Neural cell (in vitro differentiated cells): ENCODE data around the gene L1CAM. TPM values are rescaled to one million over a fixed set of nuclear protein-coding genes. Genes with fewer than 3 reads are reported as not detected.

ENCODE experiments used
- H2AFZ ChIP-seq: fragments of 200-600, 300-800 bp; sonication (generic), shearing (Covaris generic); 2 replicates; pipeline ENCODE4 v1.6.0; 2014; ENCODE audit warnings: low read depth, mild to moderate bottlenecking, antibody characterized with exemption, low read length, moderate library complexity
- H3F3A ChIP-seq: fragments of 200-600 bp; shearing (Covaris generic); 2 replicates; pipeline ENCODE4 v1.6.1; 2016; ENCODE audit warnings: mild to moderate bottlenecking, moderate library complexity, mixed read lengths, antibody characterized with exemption, low read length; ENCODE audit not compliant: insufficient read depth, poor library complexity, severe bottlenecking
- H3K27ac ChIP-seq: fragments of 200-600, 300-800 bp; sonication (generic), shearing (Covaris generic); 2 replicates; pipeline ENCODE4 v1.5.1; 2014; ENCODE audit warnings: mild to moderate bottlenecking, low read length, moderate library complexity
- H3K27me3 ChIP-seq: fragments of 300-800, 200-600 bp; sonication (generic), shearing (Covaris generic); 2 replicates; pipeline ENCODE4 v1.6.0; 2014; ENCODE audit warnings: mild to moderate bottlenecking, low read depth, low read length, moderate library complexity; ENCODE audit not compliant: insufficient read depth
- H3K36me3 ChIP-seq: fragments of 300-800, 200-600 bp; sonication (generic), shearing (Covaris generic); 2 replicates; pipeline ENCODE4 v1.5.1; 2014; ENCODE audit warnings: mild to moderate bottlenecking, antibody characterized with exemption, low read length, moderate library complexity; ENCODE audit not compliant: insufficient read depth
- H3K4me2 ChIP-seq: fragments of 300-800, 200-600 bp; sonication (generic), shearing (Covaris generic); 2 replicates; pipeline ENCODE4 v1.6.0; 2014; ENCODE audit warnings: mild to moderate bottlenecking, low read length
- H3K4me3 ChIP-seq: fragments of 300-800, 200-600 bp; sonication (generic), shearing (Covaris generic); 2 replicates; pipeline ENCODE4 v1.5.1; 2014; ENCODE audit warnings: mild to moderate bottlenecking, low read length, moderate library complexity
- H3K79me2 ChIP-seq: fragments of 200-600 bp; shearing (Covaris generic); replicated peaks from 2 replicates; pipeline ENCODE4 v1.6.0; 2014; ENCODE audit warnings: mild to moderate bottlenecking, low read length, moderate library complexity; ENCODE audit not compliant: insufficient read depth
- H3K9ac ChIP-seq: fragments of 300-800, 200-600 bp; sonication (generic), shearing (Covaris generic); 2 replicates; pipeline ENCODE4 v1.6.1; 2016; ENCODE audit warnings: mild to moderate bottlenecking, low read length, mixed read lengths
- H3K9me2 ChIP-seq: fragments of 200-600 bp; shearing (Covaris generic); 2 replicates; pipeline ENCODE4 v1.6.1; 2016; ENCODE audit warnings: mild to moderate bottlenecking, low read length, mixed read lengths; ENCODE audit not compliant: insufficient read depth
- H3K9me3 ChIP-seq: fragments of 200-600, 300-800 bp; sonication (generic), shearing (Covaris generic); 2 replicates; pipeline ENCODE4 v1.6.1; 2016; ENCODE audit warnings: mild to moderate bottlenecking, mixed run types, low read length, moderate library complexity, mixed read lengths
- H4K20me1 ChIP-seq: fragments of 200-600 bp; shearing (Covaris generic); 2 replicates; pipeline ENCODE4 v1.6.1; 2016; ENCODE audit warnings: mild to moderate bottlenecking, mixed run types; ENCODE audit not compliant: insufficient read depth
- EP300 ChIP-seq: fragments of 450-650 bp; conservative IDR thresholded peaks from 2 replicates; pipeline ENCODE4 v1.6.1; 2014; ENCODE audit warnings: antibody characterized with exemption, mild to moderate bottlenecking, moderate library complexity; ENCODE audit not compliant: poor library complexity, severe bottlenecking
- EZH2 ChIP-seq: fragments of 200-600, 300-800 bp; shearing (Covaris generic), sonication (generic); IDR thresholded peaks from 2 replicates; pipeline ENCODE4 v1.6.1; 2014; ENCODE audit warnings: antibody characterized with exemption, low read length, borderline replicate concordance, mild to moderate bottlenecking; ENCODE audit not compliant: insufficient read depth, poor library complexity, severe bottlenecking
- MXI1 ChIP-seq: fragments of 450-650 bp; conservative IDR thresholded peaks from 2 replicates; pipeline ENCODE4 v1.6.1; 2014; ENCODE audit warnings: antibody characterized with exemption, mild to moderate bottlenecking; ENCODE audit not compliant: poor library complexity, severe bottlenecking
- POLR2AphosphoS5 ChIP-seq: IDR thresholded peaks from 2 replicates; pipeline ENCODE4 v1.6.1; 2012
- RAD21 ChIP-seq: fragments of 450-650 bp; conservative IDR thresholded peaks from 2 replicates; pipeline ENCODE4 v1.6.1; 2014; ENCODE audit warnings: antibody characterized with exemption, mild to moderate bottlenecking, moderate library complexity
- polyA plus RNA-seq: library from polyadenylated mRNA; depleted of rRNA; stranded (reverse); fragments of >200 nt; gene quantifications from 2 replicates; pipeline ENCODE4 v1.2.3, GENCODE V29; 2014
- TF ChIP-seq, protein P1 (sequence below): IDR thresholded peaks from 2 replicates; pipeline ENCODE4 v1.6.1; 2012; ENCODE audit warnings: borderline replicate concordance
- TF ChIP-seq, protein P2 (sequence below): fragments of 450-650 bp; IDR thresholded peaks from 2 replicates; pipeline ENCODE4 v1.5.1; 2014; ENCODE audit warnings: antibody characterized with exemption, mild to moderate bottlenecking, moderate library complexity; ENCODE audit not compliant: poor library complexity, severe bottlenecking

The L1CAM gene
- polyA plus RNA-seq, 1 donor from 2014 or later = 88.0 TPM

DNA sequence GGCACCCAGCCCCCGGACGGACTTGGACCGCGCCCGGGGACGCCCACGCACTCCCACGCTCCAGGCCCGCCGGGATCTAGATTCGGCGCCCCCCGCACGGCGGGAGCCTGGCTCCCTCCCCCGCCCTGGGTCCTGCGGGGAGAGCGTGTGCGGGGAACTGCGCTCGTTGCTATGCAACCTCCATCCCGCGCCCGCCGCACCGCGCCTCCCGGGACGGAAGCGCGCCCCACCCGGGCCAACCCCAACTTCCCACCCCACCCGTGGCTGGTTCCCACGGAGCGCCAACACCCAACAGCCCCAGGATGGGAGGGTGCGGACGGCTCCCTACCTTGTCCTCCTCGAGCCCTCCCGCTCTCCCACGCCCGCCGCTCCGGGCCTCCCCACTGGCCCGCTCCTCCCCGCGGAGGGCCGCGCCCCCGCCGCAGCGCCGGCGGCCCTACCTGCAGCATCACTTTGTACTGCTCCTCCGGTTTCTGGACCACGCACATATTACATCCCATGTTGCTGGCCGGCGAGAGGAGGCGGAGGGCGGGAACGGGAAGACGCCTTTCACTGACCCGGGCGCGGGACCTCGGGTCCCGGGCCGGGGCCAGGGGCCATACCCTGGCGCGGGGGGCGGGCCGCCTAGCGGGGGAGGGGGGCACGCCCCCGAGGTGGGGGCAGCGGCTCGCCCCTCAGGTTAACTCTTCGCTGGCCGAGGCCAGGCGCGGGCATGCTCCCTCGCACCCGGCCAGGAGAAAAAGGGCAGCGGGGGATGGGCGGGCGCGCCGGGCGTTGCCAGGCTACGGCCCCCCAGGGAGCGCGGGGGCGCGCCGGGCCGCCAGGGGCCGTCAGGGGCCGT, 56.0 kb downstream of the L1CAM start, which contains the start of gene PDZD4:
Gene PDZD4, minus strand, starts transcription at position 746 of the 841 bp plus-strand sequence. Its CDS starts 246 bp downstream, at position 500.
- H4K20me1 ChIP-seq = no peaks in the 10 kb centered on the region
- peaks cover 35% of the 10 kb centered on the region for H3K79me2 ChIP-seq
- H3K4me3 ChIP-seq = peak within 1 kb of the TSS; percentile 81
- no peaks in the 10 kb centered on the region for H3K36me3 ChIP-seq
- no peaks in the 10 kb centered on the region for H3K9me2 ChIP-seq
- H2AFZ ChIP-seq = no peak within 1 kb of the TSS
- H3K9me3 ChIP-seq = no peaks in the 10 kb centered on the region
- TF ChIP-seq POLR2AphosphoS5 (peak; percentile 32), RAD21 (peak; percentile 10), EP300 (no peak)
- TF ChIP-seq, protein P1, sequence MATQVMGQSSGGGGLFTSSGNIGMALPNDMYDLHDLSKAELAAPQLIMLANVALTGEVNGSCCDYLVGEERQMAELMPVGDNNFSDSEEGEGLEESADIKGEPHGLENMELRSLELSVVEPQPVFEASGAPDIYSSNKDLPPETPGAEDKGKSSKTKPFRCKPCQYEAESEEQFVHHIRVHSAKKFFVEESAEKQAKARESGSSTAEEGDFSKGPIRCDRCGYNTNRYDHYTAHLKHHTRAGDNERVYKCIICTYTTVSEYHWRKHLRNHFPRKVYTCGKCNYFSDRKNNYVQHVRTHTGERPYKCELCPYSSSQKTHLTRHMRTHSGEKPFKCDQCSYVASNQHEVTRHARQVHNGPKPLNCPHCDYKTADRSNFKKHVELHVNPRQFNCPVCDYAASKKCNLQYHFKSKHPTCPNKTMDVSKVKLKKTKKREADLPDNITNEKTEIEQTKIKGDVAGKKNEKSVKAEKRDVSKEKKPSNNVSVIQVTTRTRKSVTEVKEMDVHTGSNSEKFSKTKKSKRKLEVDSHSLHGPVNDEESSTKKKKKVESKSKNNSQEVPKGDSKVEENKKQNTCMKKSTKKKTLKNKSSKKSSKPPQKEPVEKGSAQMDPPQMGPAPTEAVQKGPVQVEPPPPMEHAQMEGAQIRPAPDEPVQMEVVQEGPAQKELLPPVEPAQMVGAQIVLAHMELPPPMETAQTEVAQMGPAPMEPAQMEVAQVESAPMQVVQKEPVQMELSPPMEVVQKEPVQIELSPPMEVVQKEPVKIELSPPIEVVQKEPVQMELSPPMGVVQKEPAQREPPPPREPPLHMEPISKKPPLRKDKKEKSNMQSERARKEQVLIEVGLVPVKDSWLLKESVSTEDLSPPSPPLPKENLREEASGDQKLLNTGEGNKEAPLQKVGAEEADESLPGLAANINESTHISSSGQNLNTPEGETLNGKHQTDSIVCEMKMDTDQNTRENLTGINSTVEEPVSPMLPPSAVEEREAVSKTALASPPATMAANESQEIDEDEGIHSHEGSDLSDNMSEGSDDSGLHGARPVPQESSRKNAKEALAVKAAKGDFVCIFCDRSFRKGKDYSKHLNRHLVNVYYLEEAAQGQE = no peak
- no peaks in the 10 kb centered on the region for H3K27me3 ChIP-seq
- no peaks in the 10 kb centered on the region for H3F3A ChIP-seq
- peak within 1 kb of the TSS; percentile 39 for H3K4me2 ChIP-seq
- H3K9ac ChIP-seq = peak within 1 kb of the TSS; percentile 91
- H3K27ac ChIP-seq = peak within 1 kb of the TSS; percentile 94

DNA sequence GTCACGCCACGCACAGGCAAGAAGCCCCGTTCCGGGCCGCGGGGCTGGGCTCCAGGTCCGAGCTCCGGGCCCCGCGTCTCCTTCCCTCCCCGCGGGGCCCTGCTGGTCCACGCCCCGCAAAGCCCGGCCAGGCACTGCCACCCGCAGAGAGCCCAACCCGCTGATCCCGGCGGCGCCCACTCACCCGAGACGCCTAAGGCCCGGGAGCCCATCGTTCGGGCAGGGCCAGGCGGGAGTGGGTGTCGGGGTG, 56.5 kb downstream of the L1CAM start:
- Histone ChIP-seq H4K20me1 (no peaks in the 10 kb centered on the region), H3K79me2 (peaks cover 38% of the 10 kb centered on the region), H3F3A (no peaks in the 10 kb centered on the region), H3K9ac (peak overlapping the region; percentile 91), H2AFZ (no peak overlapping the region), H3K27me3 (no peaks in the 10 kb centered on the region), H3K9me2 (no peaks in the 10 kb centered on the region), H3K4me2 (no peak overlapping the region), H3K27ac (peak overlapping the region; percentile 88), H3K36me3 (no peaks in the 10 kb centered on the region), H3K9me3 (no peaks in the 10 kb centered on the region), H3K4me3 (peak overlapping the region; percentile 81)
- TF ChIP-seq RAD21 (no peak), POLR2AphosphoS5 (no peak), MXI1 (no peak), EZH2 (no peak), EP300 (no peak)
- TF ChIP-seq, protein P2, sequence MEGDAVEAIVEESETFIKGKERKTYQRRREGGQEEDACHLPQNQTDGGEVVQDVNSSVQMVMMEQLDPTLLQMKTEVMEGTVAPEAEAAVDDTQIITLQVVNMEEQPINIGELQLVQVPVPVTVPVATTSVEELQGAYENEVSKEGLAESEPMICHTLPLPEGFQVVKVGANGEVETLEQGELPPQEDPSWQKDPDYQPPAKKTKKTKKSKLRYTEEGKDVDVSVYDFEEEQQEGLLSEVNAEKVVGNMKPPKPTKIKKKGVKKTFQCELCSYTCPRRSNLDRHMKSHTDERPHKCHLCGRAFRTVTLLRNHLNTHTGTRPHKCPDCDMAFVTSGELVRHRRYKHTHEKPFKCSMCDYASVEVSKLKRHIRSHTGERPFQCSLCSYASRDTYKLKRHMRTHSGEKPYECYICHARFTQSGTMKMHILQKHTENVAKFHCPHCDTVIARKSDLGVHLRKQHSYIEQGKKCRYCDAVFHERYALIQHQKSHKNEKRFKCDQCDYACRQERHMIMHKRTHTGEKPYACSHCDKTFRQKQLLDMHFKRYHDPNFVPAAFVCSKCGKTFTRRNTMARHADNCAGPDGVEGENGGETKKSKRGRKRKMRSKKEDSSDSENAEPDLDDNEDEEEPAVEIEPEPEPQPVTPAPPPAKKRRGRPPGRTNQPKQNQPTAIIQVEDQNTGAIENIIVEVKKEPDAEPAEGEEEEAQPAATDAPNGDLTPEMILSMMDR = no peak
- TF ChIP-seq, protein P1 = no peak
